Esophagus muscularis mucosa (tissue), 4 donors: Measurements from ENCODE around the gene TOM1L1.

Source experiments
- CTCF ChIP-seq, 3 experiments: fragments of 200-600 bp in 2 of 3; fragments of 450-650 bp in 1 of 3; sonication (generic) in 2 of 3; IDR thresholded peaks; one replicate each; pipeline ENCODE4 v1.5.1; 2017 to 2019; ENCODE audit warnings: antibody characterized with exemption in 3 of 3, mild to moderate bottlenecking in 2 of 3, moderate library complexity in 1 of 3
- EP300 ChIP-seq: sonication (generic); formaldehyde crosslinking; IDR thresholded peaks from one replicate; pipeline ENCODE4 v1.6.1; 2017; ENCODE audit warnings: antibody characterized with exemption
- POLR2AphosphoS5 ChIP-seq, 2 donors: sonication (generic); formaldehyde crosslinking; IDR thresholded peaks; one replicate each; pipeline ENCODE4 v1.6.1; 2017; ENCODE audit warnings: antibody characterized with exemption in 2 of 2

GRCh38 chr17:54992797-54993639 lies 92.4 kb downstream of the TOM1L1 start:
- TF ChIP-seq CTCF (IDR thresholded peaks at IDR 0.05) (peak; percentile 55 to 64 (median 56)), EP300 (no peak), POLR2AphosphoS5 (IDR thresholded peaks at IDR 0.05) (no peak)
